Liver (tissue), 3 donors: Measurements from ENCODE around the gene SETD7.

Experiments used
- CTCF ChIP-seq: fragments of 150-350 bp; IDR thresholded peaks from 2 replicates; pipeline ENCODE4 v1.5.1; 2017; ENCODE audit warnings: improper control_type of control experiment, low read depth, low read length; ENCODE audit not compliant: missing input control
- HNF4G ChIP-seq: IDR thresholded peaks from 2 replicates; pipeline ENCODE4 v1.6.1; 2016; ENCODE audit warnings: antibody characterized with exemption
- JUND ChIP-seq, 2 donors: IDR thresholded peaks; 2 replicates each; pipeline ENCODE4 v1.6.1; 2016; ENCODE audit warnings: antibody characterized with exemption in 2 of 2
- RAD21 ChIP-seq, 2 donors: IDR thresholded peaks; 2 replicates each; pipeline ENCODE4 v1.6.1; 2016; ENCODE audit warnings: antibody characterized with exemption in 2 of 2, mild to moderate bottlenecking in 2 of 2
- REST ChIP-seq: IDR thresholded peaks from 2 replicates; pipeline ENCODE4 v1.6.1; 2016; ENCODE audit warnings: antibody characterized with exemption, mild to moderate bottlenecking
- RXRA ChIP-seq, 2 donors: IDR thresholded peaks; 2 replicates each; pipeline ENCODE4 v1.6.1; 2017 to 2018; ENCODE audit warnings: antibody characterized with exemption in 2 of 2, mild to moderate bottlenecking in 1 of 2
- SP1 ChIP-seq: IDR thresholded peaks from 2 replicates; pipeline ENCODE4 v1.6.1; 2018; ENCODE audit warnings: antibody characterized with exemption, mild to moderate bottlenecking
- YY1 ChIP-seq: IDR thresholded peaks from 2 replicates; pipeline ENCODE4 v1.6.1; 2016; ENCODE audit warnings: antibody characterized with exemption, mild to moderate bottlenecking
- ZBTB33 ChIP-seq: IDR thresholded peaks from 2 replicates; pipeline ENCODE4 v1.6.1; 2016; ENCODE audit warnings: antibody characterized with exemption
- TF ChIP-seq, protein P1 (sequence below): IDR thresholded peaks from 2 replicates; pipeline ENCODE4 v1.6.1; 2016; ENCODE audit warnings: antibody characterized with exemption
- TF ChIP-seq, protein P2 (sequence below): IDR thresholded peaks from 2 replicates; pipeline ENCODE4 v1.6.1; 2016; ENCODE audit warnings: antibody characterized with exemption
- donor health status: healthy.
- donor health status: healthy.

GRCh38 chr4:139582044-139582443 is 26.0 kb upstream of the SETD7 start:
- TF ChIP-seq CTCF (no peak), HNF4G (no peak), JUND (IDR thresholded peaks at IDR 0.05) (no peak), RAD21 (IDR thresholded peaks at IDR 0.05) (no peak), SP1 (no peak), YY1 (no peak), REST (no peak), RXRA (IDR thresholded peaks at IDR 0.05) (no peak), ZBTB33 (no peak)
- TF ChIP-seq, protein P1, sequence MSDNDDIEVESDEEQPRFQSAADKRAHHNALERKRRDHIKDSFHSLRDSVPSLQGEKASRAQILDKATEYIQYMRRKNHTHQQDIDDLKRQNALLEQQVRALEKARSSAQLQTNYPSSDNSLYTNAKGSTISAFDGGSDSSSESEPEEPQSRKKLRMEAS, result no peak
- TF ChIP-seq, protein P2, sequence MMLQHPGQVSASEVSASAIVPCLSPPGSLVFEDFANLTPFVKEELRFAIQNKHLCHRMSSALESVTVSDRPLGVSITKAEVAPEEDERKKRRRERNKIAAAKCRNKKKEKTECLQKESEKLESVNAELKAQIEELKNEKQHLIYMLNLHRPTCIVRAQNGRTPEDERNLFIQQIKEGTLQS, result no peak
